ENCODE results near the gene FBXO45.
"Not testable (repeated sequence)": the region's sequence is repeated elsewhere in the genome, so short reads cannot be mapped to it uniquely, and the experiment has no call there.

FBXO45 gene

DNA sequence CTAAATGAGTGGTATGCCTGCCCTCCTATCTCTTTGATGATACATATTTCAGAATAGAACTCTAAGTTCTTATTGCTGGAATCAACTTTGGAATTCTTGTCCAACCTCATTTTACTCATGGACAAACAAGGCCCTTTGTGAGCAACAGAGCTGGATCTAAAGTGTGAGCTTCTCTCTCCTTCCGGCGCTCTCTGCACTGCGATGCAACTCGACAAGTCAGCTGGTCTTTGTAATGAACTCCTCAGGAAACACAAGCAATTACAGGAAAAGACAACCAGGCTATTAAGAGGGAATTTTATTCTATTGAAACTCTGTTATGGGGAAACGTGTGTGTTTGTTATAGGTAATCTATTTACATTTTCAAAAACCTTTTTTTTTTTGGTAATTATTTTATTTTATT lies 50.8 kb downstream of the FBXO45 start:
- DNase-seq (ENCODE audit: low spot score): no peak

DNA sequence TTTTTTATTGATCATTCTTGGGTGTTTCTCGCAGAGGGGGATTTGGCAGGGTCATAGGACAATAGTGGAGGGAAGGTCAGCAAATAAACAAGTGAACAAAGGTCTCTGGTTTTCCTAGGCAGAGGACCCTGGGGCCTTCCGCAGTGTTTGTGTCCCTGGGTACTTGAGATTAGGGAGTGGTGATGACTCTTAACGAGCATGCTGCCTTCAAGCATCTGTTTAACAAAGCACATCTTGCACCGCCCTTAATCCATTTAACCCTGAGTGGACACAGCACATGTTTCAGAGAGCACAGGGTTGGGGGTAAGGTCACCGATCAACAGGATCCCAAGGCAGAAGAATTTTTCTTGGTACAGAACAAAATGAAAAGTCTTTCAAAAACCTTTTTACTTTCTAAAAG lies 51.2 kb downstream of the FBXO45 start:
- not testable (repeated sequence) for DNase-seq (ENCODE audit: low spot score)

DNA sequence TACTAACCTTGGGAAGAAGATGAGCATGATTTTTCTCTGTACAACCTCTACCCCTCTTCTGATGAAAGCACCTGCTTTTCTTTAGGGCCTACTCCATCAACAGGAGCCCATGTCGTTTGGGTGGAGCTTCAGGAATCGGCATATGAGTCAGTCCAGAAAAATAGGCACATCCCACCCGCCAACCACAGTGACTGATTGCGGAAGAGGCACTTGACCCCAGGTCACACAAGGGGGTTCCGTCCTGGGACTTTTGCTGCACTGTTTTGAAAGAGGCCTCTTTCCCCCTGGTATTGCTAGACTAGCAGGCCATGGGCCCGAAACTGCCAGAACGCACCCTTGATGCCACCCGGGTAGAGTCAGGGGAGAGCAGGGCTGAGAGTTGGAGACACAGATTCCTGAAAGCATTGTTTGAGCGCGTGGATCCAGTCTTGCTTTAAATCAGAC lies 51.7 kb downstream of the FBXO45 start:
- no peak for DNase-seq (ENCODE audit: low spot score)

DNA sequence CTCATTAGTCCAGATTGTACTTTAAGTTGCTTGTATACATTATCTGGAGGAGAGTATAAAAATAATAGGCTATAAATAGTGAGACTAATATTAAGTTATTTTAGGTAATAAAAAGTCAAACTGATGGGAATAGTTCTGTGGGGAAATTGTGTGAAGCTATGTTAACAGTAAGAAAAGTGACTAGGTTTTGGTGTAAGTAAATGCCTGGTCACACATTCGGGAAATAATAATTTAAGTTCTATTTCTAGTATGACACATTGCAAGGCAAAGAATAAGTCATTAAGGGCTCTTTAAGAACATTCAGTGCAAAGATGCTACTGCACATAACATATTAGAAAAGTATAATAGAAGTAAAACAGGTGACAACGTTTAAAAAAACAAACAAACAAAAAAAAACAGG lies 52.2 kb downstream of the FBXO45 start:
- no peak for DNase-seq (ENCODE audit: low spot score)

DNA sequence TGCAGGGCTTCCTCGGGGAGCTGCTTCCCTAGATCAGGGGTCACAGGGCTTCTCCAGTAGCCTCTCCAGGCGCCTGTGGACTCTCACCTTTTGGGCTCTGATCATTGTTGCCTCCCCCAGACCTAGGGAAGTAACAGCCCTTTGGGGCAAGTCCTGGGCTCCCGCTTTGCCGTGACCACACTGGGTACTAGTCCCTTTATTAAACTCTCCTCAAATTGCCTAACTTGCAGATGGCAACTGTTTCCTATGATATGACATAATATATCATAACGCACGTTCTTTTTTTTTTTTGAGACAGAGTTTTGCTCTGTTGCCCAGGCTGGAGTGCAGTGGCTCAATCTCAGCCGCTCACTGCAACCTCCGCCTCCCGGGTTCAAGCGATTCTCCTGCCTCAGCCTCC lies 53.2 kb downstream of the FBXO45 start:
- DNase-seq (ENCODE audit: low spot score): no peak

DNA sequence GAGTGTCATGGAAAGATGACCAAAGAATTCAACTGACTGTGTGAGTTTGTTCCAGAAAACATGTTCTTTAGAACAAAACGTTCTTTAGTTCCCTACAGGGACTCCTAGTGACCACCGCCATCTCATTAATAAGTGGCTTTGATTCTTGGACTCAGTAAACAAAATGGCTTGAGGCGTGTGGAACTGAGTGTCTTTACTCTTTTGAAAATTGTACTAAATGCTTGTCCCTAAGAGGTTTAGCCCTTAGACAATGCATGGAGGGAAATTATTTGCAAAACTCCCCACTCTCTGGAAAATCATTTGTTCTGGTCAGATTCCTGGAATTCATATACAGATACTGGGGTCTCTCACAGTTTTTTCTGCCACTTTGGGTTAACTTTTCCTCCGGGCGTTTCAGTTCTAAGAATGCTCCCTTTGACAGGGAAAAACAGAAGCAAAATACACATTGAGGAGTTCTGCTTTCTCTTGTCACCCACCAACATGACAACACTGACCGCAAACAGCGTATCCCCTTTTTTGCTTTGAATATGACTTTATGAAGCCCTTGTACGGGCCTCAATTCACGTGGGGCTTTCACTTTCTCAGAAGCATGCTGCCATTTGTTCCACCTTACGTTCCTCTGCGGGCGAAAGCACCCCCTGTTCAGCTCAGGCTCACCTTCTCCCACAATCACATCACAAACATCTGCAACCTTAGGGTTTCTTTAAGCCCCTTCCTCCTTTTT lies 55.8 kb downstream of the FBXO45 start:
- DNase-seq (ENCODE audit: low spot score): no peak

DNA sequence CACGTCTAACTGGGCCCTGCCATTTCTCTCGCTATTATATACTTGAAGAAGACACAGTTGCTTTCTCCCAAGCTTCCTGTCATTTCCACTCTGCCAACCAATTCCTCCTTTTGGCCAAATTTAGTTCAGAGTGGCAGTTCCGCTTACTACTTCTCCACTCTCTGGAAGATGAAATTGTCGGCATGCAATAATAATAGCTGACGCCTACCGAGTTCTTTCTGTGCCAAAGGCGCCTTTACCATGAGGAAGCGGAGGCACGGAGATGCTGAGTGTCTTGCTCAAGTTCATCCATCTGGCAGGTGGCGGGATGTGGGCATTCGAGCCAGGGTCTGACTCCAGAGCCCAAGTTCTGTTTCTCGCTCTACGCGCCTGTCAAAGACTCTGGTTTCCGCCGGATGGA lies 56.4 kb downstream of the FBXO45 start:
- DNase-seq (ENCODE audit: low spot score): no peak

DNA sequence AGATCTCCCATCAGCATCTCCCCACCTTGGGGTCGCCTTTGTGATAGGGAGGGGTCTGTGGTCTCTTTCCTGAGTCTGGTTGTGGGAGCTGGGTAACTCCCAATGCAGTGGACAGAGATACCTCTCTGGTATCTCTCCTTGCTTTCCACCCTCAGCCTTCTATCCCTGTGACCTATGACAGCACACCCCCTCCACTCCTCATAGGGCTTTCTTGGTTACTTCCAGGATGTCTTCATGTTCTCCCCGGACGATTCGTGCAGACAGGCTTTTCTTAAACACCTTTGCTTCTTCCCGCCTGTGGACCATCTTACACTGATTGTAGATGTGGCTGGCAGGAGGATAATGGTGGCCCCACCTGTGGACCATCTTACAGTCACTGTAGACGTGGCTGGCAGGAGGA lies 56.9 kb downstream of the FBXO45 start:
- no peak for DNase-seq (ENCODE audit: low spot score)

DNA sequence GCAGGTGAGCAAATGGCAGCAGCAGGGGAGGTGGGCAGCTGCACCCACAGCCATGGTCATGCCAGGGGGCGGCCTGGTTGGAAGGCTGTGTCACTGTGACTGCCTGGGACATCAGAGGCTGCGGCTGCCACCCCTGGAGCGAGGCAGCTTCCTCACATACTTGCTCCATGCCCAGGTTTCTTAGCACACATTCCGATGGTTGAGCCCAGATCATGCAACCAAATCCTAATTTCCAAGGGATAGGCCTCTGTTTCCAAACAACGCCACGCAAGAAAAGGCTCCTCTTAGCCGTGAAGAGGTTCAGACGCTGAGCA lies 59.4 kb downstream of the FBXO45 start:
- no peak for DNase-seq (ENCODE audit: low spot score)

DNA sequence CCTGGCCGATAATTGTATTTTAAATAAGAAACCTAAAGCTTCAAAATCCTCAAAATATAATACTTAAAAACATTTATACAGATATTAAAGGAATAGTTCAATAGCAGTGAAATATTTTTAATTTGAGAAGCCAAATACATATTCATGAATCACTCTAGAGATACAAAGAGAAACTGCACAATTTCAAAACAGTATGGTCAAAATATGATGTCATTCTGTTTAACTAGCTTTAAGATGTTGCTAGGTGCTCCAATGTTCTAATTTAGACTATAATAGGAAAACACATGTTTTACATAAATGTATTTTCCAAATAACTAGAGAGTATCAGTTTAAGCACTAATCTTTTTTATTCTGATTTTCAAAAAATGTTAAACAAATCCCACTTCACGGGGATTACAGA lies 60.8 kb downstream of the FBXO45 start:
- no peak for DNase-seq (ENCODE audit: low spot score)

DNA sequence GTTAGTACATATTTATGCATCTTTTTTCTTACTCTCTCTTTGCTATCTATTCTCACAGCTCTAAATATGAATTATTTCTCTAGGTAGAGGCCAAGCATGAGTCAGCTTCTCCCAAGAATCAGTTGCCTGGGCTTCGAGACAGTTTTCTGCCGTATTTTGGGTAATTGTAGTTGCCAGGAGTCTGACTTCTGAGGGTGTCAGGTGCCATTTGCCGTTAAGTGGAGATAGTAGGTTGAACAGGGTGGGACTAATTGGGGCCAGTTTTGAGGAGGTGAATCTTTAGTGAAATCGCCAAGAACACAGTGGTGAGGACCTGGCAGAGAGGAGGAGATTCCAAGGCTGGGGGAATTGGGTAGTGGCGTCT lies 63.2 kb downstream of the FBXO45 start:
- DNase-seq (ENCODE audit: low spot score): peak; percentile 36

DNA sequence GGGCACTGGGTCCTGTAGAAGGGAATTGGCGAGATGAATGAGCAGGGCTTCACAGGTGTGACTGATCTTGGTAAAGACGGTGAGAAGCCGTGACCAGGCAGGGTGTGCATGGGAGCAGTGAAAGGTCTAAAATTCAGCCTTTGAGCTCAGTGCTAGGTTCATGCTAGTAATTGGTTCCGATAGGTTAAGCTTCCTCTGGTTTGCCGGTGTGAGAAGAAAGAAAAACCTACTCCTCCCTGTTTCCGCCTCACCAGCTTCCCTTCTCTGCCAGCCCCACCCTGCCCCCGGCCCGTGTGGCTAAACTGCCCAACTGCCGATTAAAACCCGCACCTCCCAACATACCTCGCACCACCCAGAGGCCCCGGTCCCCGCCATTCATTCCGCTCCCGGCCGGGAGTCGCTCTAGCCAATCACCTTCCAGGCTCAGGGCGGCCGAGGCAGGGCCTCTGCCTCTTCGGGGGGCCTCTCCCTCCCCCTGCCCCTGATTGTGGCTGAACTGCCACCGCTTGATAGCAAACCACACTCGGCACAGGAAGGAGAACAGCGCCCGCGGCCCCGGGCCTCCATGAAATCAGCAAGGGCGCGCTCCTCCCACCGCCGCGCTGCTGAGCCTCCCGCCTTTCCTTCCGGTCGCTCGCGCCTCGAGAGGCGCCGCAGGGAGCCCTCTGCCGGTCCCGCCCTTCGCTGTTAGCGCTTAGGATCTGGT lies 63.7 kb downstream of the FBXO45 start:
- DNase-seq (ENCODE audit: low spot score): peak; percentile 77

DNA sequence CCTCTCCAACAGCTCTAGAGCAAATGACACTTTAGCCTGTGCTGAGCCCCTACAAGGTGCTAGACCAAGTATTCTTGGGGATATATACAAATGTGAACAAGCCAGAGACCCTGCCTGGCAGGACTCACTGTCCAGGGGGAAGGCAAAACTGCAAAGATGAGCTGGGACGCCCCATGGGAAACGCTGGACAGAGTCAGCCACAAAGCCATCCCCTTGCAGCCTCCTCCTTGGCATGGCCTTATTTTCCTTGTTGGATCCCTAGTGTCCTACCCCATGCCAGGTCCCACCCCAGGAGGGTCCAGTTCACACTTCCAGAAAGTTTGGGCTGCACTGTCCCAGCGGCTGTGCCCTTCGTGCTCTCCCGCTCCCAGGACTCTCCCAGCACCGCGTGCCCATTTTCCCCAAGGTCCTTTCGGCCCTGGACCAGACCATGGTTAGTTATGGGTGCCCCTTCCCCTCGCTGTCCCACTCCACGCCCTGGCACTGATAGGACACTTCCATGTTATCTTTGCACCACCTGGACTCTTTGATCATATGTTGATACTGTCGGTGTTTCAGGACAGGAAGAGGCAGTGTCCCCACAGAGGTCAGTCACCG lies 65.2 kb downstream of the FBXO45 start:
- DNase-seq (ENCODE audit: low spot score): no peak

DNA sequence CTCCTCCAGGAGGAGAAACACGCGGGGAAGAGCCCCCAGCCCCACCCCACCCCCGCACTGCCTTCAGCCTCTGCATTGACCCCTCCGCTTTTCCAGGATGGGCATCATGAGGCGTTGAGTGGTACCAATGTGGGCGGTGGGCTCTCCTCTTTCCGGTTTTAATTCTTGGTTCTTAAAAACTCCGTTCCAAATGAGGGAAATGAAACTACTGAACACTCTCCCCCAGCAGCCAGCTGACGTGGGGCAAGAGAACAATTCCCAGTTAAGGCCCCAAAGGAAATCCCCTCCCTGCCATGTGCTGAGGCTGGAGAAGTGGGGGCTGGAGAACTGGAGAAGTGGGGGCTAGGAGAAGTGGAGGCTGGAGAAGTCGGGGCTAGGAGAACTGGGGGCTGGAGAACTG lies 65.8 kb downstream of the FBXO45 start:
- no peak for DNase-seq (ENCODE audit: low spot score)

DNA sequence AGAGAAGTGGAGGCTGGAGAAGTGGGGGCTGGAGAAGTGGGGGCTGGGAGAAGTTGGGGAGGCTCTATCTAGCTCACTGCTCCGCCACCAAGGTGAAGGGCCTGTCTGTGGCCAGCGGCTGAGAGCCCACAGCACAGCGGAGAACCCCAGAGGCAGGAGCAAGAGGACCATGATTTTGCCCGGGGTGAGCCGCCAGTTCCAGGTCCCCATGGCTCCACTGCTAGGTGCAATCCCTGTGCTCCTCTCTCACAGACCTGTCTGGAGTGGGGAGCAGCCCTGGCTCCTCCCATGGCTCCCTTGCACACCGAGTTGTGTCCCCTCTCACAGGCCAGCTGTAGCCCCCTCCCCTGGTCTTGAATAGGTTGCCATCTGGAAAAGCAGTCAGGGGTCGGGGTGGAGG lies 66.4 kb downstream of the FBXO45 start:
- no peak for DNase-seq (ENCODE audit: low spot score)

DNA sequence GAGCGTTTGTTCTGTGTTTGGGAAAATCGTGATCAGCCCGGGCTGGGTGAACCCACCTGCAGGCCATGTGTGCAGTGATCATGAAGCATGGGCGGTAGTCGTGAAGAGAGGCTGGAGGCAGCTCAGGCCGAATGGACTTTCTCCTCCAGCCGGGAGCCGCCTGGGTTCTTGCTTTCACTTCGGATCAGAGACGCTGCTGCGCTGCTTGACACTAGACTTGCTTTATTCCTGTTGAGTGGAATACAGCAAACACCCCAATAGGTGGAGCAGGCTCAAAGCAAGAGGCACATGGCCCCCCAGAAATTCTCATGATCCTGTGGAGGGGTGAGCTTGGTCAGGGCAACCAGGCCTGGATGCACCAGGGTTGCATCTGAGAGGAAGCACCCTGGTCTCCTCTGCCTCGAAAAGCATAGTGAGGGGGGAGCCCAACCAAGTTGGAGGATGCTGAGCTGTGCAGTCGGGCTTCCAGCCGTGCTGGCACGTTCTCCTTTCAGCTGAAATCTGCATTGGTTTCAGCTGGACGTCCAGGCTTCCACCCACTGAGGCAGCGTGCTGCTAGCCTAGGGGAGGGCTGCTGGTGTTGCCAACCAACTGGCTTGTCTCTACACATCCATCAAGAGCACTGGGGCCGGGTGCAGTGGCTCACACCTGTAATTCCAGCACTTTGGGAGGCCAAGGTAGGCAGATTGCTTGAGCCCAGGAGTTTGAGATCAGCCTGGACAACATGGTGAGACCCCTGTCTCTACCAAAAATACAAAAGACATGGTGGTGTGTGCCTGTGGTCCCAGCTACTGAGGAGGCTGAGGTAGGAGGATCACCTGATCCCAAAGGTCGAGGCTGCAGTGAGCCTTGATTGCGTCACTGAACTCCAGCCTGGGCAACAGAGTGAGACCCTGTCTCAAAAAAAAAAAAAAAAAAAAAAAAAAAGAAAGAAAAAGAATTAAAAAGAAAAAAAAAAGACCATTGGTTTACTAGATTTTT lies 68.2 kb downstream of the FBXO45 start:
- no peak for DNase-seq (ENCODE audit: low spot score)

DNA sequence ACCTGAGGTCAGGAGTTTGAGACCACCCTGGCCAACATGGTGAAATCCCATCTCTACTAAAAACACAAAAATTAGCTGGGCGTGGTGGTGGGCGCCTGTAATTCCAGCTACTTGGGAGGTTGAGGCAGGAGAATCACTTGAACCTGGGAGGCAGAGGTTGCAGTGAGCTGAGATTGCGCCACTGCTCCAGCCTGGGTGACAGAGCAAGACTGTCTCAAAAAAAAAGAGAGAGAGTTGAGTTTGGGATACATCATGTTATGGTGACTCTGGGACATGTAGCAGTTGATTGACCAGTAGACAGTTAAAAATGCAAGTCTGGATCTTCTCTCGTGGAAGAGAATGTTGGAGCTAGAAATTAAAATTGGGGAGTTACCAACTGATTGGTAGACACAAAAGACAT lies 69.5 kb downstream of the FBXO45 start:
- DNase-seq (ENCODE audit: low spot score): not testable (repeated sequence)
